ENCODE measurements around the gene HDGF. TPM values are rescaled to one million over a fixed set of nuclear protein-coding genes. Genes with fewer than 3 reads are reported as not detected.
"Not testable (repeated sequence)": the region's sequence is repeated elsewhere in the genome, so short reads cannot be mapped to it uniquely, and the experiment has no call there.

Gene HDGF
- polyA plus RNA-seq, 1 experiment: 155 TPM

DNA sequence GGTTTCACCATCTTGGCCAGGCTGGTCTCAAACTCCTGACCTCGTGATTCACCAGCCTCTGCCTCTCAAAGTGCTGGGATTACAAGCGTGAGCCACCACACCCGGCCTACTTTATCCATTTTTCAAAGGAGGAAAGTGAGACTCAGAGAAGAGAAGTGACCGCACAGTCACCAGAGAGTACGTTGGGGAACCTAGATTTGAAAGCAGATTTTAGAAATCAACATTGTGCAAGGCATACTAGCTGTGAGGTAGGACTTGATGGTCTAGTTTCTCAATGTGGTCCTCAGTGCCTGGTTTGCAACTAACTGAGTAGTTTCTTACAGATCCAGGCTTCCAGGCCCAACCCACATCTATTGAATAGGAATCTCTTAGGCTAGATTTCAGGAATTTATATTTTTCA, 14.2 kb upstream of the HDGF start:
- H3K4me3 ChIP-seq (ENCODE audit: low read depth, low read length): no peak overlapping the region; the same call in 1 of the 2 replicates
- POLR2A ChIA-PET: interaction anchor here (2.5 kb wide), 1 partner anchor 14 kb away, joined by 24 read pairs; the partner anchor contains the start of gene HDGF
- TF ChIP-seq, protein P1, sequence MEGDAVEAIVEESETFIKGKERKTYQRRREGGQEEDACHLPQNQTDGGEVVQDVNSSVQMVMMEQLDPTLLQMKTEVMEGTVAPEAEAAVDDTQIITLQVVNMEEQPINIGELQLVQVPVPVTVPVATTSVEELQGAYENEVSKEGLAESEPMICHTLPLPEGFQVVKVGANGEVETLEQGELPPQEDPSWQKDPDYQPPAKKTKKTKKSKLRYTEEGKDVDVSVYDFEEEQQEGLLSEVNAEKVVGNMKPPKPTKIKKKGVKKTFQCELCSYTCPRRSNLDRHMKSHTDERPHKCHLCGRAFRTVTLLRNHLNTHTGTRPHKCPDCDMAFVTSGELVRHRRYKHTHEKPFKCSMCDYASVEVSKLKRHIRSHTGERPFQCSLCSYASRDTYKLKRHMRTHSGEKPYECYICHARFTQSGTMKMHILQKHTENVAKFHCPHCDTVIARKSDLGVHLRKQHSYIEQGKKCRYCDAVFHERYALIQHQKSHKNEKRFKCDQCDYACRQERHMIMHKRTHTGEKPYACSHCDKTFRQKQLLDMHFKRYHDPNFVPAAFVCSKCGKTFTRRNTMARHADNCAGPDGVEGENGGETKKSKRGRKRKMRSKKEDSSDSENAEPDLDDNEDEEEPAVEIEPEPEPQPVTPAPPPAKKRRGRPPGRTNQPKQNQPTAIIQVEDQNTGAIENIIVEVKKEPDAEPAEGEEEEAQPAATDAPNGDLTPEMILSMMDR (IDR thresholded peaks at IDR 0.05; ENCODE audit: low read depth, low read length): no peak

DNA sequence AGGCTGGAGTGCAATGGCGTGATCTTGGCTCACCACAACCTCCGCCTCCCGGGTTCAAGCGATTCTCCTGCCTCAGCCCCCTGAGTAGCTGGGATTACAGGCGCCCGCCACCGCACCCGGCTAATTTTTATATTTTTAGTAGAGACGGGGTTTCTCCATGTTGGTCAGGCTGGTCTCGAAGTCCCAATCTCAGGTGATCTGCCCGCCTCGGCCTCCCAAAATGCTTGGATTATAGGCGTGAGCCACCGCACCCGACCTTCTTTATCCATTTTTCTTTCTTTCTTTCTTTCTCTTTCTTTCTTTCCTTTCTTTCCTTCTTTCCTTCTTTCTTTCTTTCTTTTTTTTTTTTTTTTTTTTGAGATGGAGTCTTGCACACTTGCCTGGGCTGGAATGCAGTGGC, 13.7 kb upstream of the HDGF start:
- H3K27ac ChIP-seq (ENCODE audit: low read depth, low read length); H3K9me3 ChIP-seq (ENCODE audit: control insufficient read depth, insufficient read depth, low read length); H3K27me3 ChIP-seq (ENCODE audit: control insufficient read depth, insufficient read depth, low read length); H3K4me3 ChIP-seq (ENCODE audit: low read depth, low read length); POLR2A ChIA-PET; CTCF ChIA-PET; DNase-seq (ENCODE audit: low read depth, low spot score): not testable (repeated sequence)

More for the DNA sequence above, 14.2 kb upstream of the HDGF start:
- CTCF ChIA-PET: no interaction called here
- DNase-seq (ENCODE audit: low read depth, low spot score): no peak
- H3K27ac ChIP-seq (ENCODE audit: low read depth, low read length): no peak overlapping the region
- H3K27me3 ChIP-seq (ENCODE audit: control insufficient read depth, insufficient read depth, low read length): no peaks in the 10 kb centered on the region
- peaks cover 6% of the 10 kb centered on the region; the same call in 1 of the 2 replicates for H3K9me3 ChIP-seq (ENCODE audit: control insufficient read depth, insufficient read depth, low read length)

DNA sequence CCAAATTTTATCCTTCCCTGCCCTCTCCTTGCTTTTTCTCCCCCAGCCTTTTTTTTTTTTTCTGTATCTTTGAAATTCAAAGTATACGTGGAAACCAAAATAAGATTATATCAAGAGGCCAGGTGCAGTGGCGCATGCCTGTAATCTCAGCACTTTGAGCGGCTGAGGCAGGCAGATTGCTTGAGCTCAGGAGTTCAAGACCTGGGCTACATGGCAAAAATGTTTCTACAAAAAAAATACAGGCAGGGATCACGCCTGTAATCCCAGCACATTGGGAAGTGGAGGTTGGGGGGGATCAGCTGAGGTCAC, 9.3 kb upstream of the HDGF start:
- H3K4me3 ChIP-seq (ENCODE audit: low read depth, low read length): no peak overlapping the region
- ChIA-PET POLR2A (no interaction called here), CTCF (interaction anchor here (0.7 to 0.8 kb wide), 2 partner anchors 13 to 71 kb away, joined by 3 read pairs; no protein-coding TSS in a partner anchor)
- no peaks in the 10 kb centered on the region for H3K9me3 ChIP-seq (ENCODE audit: control insufficient read depth, insufficient read depth, low read length)
- H3K27me3 ChIP-seq (ENCODE audit: control insufficient read depth, insufficient read depth, low read length): no peaks in the 10 kb centered on the region
- no peak for DNase-seq (ENCODE audit: low read depth, low spot score)
- H3K27ac ChIP-seq (ENCODE audit: low read depth, low read length): no peak overlapping the region
- TF ChIP-seq, protein P1 (IDR thresholded peaks at IDR 0.05; ENCODE audit: low read depth, low read length): no peak

DNA sequence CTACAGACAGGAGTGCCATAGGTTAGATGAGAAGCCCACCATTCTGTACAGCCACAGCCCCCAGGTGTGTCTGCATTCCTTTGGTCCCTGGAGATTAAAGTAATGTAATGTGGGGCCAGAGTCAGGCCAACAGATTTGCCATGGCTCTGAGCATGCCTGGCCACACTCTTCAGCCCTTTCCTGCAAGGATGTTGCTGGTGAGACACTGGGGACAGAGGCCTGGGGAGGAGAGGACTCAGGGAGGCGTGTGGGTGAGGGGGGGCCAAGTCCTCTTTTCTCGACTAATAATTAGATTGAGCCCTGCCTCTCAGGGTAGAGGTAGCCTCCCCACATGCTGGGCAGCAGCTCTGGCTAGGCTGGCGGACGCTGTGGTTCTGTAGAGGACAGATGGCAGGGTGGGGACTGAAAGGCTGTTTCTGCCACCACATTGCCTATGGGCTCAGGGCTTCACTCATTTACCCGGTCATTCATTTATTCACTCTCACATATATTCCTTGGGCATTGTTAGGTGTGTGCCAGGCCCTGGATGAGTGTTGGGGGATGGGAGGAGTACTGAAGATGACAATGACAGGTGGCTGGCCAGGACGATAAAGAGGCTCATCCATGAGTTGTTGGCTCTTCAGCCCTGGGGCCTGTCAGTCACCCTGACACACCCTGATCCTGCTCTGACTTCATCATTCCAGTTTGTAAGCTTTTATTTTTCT, 8.8 kb upstream of the HDGF start:
- CTCF ChIA-PET: interaction anchor here (0.7 to 0.8 kb wide), 2 partner anchors 12 to 71 kb away, joined by 3 read pairs; no protein-coding TSS in a partner anchor

DNA sequence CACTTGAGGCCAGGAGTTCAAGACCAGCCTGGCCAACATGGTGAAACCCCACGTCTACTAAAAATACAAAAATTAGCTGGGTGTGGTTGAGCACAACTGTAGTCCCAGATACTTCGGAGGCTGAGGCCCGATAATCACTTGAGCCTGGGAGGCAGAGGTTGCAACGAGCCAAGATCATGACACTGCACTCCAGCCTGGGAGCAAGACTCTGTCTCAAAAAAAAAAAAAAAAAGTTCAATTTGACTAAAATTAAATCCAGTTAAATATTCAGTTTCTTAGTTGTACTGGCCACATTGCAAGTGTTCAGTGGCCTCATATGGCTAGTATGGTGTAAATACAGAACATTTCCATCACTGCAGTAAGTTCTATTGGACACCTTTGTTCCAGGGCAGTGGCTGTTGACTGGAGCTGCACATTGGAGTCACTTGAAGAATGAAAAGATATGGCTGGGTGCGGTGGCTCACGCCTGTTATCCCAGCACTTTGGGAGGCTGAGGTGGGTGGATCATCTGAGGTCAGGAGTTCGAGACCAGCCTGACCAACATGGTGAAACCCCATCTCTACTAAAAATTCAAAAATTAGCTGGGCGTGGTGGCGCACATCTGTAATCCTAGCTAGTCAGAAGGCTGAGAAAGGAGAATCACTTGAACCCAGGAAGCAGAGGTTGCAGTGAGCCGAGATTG, 6.2 kb upstream of the HDGF start:
- POLR2A ChIA-PET; DNase-seq (ENCODE audit: low read depth, low spot score); H3K27ac ChIP-seq (ENCODE audit: low read depth, low read length); H3K9me3 ChIP-seq (ENCODE audit: control insufficient read depth, insufficient read depth, low read length); H3K27me3 ChIP-seq (ENCODE audit: control insufficient read depth, insufficient read depth, low read length); H3K4me3 ChIP-seq (ENCODE audit: low read depth, low read length): not testable (repeated sequence)
- CTCF ChIA-PET: interaction anchor here (1.0 to 1.5 kb wide), 2 partner anchors 14 to 32 kb away, joined by 3 read pairs; no protein-coding TSS in a partner anchor

More for the DNA sequence above, 8.8 kb upstream of the HDGF start:
- TF ChIP-seq, protein P1 (IDR thresholded peaks at IDR 0.05; ENCODE audit: low read depth, low read length): no peak
- H3K27me3 ChIP-seq (ENCODE audit: control insufficient read depth, insufficient read depth, low read length): no peaks in the 10 kb centered on the region
- POLR2A ChIA-PET: no interaction called here
- DNase-seq (ENCODE audit: low read depth, low spot score): no peak
- H3K4me3 ChIP-seq (ENCODE audit: low read depth, low read length): no peak overlapping the region
- no peak overlapping the region for H3K27ac ChIP-seq (ENCODE audit: low read depth, low read length)
- H3K9me3 ChIP-seq (ENCODE audit: control insufficient read depth, insufficient read depth, low read length): no peaks in the 10 kb centered on the region

DNA sequence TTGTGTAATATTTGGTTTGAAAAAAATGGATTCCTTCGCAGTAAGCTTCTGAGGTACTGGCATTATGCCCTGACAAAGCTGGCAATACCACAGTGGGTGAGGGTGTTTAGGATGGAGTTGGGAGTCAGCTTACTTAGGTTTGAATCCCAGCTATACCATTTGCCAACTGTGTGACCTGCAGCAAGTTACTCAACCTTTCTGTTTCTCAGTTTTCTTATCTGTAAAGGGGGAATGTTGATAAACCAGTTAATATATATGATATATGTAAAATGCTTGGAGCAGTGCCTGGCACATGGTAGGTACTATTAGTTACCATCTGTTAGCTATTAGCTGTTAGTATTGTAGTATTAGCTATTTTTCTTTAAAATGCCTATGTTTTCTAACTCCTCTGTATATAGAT, 4.9 kb upstream of the HDGF start:
- POLR2A ChIA-PET: interaction anchor here (1.2 kb wide), 1 partner anchor 28 kb away, joined by 5 read pairs; the partner anchor contains the start of gene ISG20L2
- CTCF ChIA-PET: interaction anchor here (0.7 to 1.2 kb wide), 4 partner anchors 9 to 97 kb away, joined by 3 to 7 read pairs (median 4); no protein-coding TSS in a partner anchor
- TF ChIP-seq, protein P1 (IDR thresholded peaks at IDR 0.05; ENCODE audit: low read depth, low read length): no peak
- Histone ChIP-seq H3K9me3 (ENCODE audit: control insufficient read depth, insufficient read depth, low read length) (no peaks in the 10 kb centered on the region; the same call in 1 of the 2 replicates), H3K27ac (ENCODE audit: low read depth, low read length) (no peak overlapping the region), H3K27me3 (ENCODE audit: control insufficient read depth, insufficient read depth, low read length) (no peaks in the 10 kb centered on the region), H3K4me3 (ENCODE audit: low read depth, low read length) (no peak overlapping the region)
- no peak for DNase-seq (ENCODE audit: low read depth, low spot score)
